DND-41 (cell line): Measurements from ENCODE around the gene CHRDL2.

Experiments
- ATAC-seq: fragments of 200-7000 bp; cut with Tn5 transposase; 3 replicates; pipeline ENCODE4 v1.9.1; 2021; ENCODE audit warnings: low read depth; ENCODE audit not compliant: insufficient read depth
- DNase-seq: peaks from one replicate; pipeline ENCODE4 v3.0.0-alpha.2; 2020
- H2AFZ ChIP-seq: 2 replicates; pipeline ENCODE4 v1.6.0; 2012; ENCODE audit warnings: low read depth, low read length
- H3K27ac ChIP-seq: 2 replicates; pipeline ENCODE4 v1.5.1; 2012; ENCODE audit warnings: low read length, inconsistent platforms
- H3K27me3 ChIP-seq: fragments of 200-600 bp; sonication (generic); 2 replicates; pipeline ENCODE4 v1.6.0; 2012; ENCODE audit warnings: low read length, mild to moderate bottlenecking, inconsistent platforms; ENCODE audit not compliant: insufficient read depth, poor library complexity
- H3K36me3 ChIP-seq: 2 replicates; pipeline ENCODE4 v1.5.1; 2012; ENCODE audit warnings: low read length, inconsistent platforms; ENCODE audit not compliant: insufficient read depth
- H3K4me1 ChIP-seq: 2 replicates; pipeline ENCODE4 v1.5.1; 2012; ENCODE audit warnings: mild to moderate bottlenecking, low read length; ENCODE audit not compliant: insufficient read depth
- H3K4me2 ChIP-seq: 2 replicates; pipeline ENCODE4 v1.6.0; 2012; ENCODE audit warnings: mild to moderate bottlenecking, moderate library complexity, low read length, inconsistent platforms; ENCODE audit not compliant: insufficient read depth
- H3K4me3 ChIP-seq, 2 experiments: fragments of 200-600 bp in 1 of 2; shearing (Covaris generic) in 1 of 2; 2 replicates each; pipeline ENCODE4 v1.5.1; 2012 to 2016; ENCODE audit warnings: inconsistent platforms in 2 of 2, low read length in 2 of 2, mild to moderate bottlenecking in 2 of 2, low read depth in 1 of 2, moderate library complexity in 1 of 2
- H3K79me2 ChIP-seq: 2 replicates; pipeline ENCODE4 v1.6.0; 2012; ENCODE audit warnings: low read length, inconsistent platforms; ENCODE audit not compliant: insufficient read depth
- H3K9ac ChIP-seq: 2 replicates; pipeline ENCODE4 v1.6.0; 2012; ENCODE audit warnings: low read depth, mild to moderate bottlenecking, inconsistent platforms, low read length, moderate library complexity
- H3K9me3 ChIP-seq: 2 replicates; pipeline ENCODE4 v1.5.1; 2012; ENCODE audit warnings: low read length, moderate library complexity, mild to moderate bottlenecking, inconsistent platforms; ENCODE audit not compliant: insufficient read depth, severe bottlenecking
- H4K20me1 ChIP-seq: 2 replicates; pipeline ENCODE4 v1.6.0; 2012; ENCODE audit warnings: low read length; ENCODE audit not compliant: insufficient read depth
- EZH2 ChIP-seq: IDR thresholded peaks from 3 replicates; pipeline ENCODE4 v1.6.1; 2012; ENCODE audit warnings: borderline replicate concordance, low read depth, mild to moderate bottlenecking, moderate library complexity, low read length, inconsistent platforms; ENCODE audit not compliant: severe bottlenecking
- TF ChIP-seq, protein P1 (sequence below): IDR thresholded peaks from 2 replicates; pipeline ENCODE4 v1.5.1; 2012; ENCODE audit warnings: borderline replicate concordance, low read length, moderate library complexity, mild to moderate bottlenecking; ENCODE audit not compliant: poor library complexity, severe bottlenecking; ENCODE audit errors: extremely low read depth

The CHRDL2 gene

DNA sequence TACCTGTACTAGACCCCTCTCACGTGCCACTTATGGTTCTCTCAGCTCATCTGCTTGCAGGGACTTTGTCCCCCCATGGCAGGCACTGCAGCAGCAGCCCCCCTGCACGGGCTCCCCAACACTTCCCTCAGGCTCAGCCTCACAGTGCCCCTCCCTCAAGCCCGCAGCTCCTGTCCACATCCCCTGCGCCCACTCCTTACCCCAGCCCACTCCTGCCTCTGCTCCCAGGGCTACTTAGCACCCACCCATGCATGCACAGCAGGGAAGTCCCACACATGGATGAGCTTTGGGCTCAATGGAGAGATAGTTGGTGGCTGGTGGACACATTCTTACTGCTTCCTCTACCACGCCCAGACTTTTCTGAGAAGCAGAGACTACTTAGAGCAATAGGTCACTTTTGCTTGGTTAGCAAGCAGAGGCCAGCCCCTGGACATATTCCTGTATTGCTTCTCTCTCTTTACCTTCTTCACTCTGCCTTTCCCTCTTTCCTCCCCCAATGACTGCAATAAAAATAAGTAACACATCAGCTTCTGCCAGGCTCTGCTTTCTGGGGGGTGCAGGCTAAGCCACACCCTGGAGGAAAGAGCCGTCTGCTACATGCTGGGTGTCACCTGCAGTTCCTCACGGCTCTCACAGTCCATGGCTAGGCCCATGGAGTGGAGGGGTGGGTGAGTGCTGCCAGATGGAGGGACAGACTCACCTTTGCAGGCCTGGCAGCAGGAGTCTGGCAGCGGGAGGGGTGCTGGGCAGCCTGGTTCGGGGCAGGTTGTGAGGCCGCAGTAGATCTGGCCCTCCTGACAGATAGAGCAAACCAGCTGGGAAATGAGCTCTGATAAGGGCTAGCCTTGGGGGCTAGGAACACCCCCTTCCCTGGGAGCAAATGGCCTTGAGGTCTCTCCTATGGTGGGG, 23.4 kb downstream of the CHRDL2 start:
- no peak for ATAC-seq
- H3K27ac ChIP-seq, result no peak overlapping the region
- no peak overlapping the region for H3K4me3 ChIP-seq
- H2AFZ ChIP-seq, result no peak overlapping the region
- H3K27me3 ChIP-seq, result no peaks in the 10 kb centered on the region
- no peak overlapping the region for H3K4me2 ChIP-seq
- DNase-seq, result no peak
- H3K9me3 ChIP-seq, result no peaks in the 10 kb centered on the region
- H3K4me1 ChIP-seq, result no peaks in the 10 kb centered on the region
- no peak for TF ChIP-seq EZH2
- TF ChIP-seq, protein P1, sequence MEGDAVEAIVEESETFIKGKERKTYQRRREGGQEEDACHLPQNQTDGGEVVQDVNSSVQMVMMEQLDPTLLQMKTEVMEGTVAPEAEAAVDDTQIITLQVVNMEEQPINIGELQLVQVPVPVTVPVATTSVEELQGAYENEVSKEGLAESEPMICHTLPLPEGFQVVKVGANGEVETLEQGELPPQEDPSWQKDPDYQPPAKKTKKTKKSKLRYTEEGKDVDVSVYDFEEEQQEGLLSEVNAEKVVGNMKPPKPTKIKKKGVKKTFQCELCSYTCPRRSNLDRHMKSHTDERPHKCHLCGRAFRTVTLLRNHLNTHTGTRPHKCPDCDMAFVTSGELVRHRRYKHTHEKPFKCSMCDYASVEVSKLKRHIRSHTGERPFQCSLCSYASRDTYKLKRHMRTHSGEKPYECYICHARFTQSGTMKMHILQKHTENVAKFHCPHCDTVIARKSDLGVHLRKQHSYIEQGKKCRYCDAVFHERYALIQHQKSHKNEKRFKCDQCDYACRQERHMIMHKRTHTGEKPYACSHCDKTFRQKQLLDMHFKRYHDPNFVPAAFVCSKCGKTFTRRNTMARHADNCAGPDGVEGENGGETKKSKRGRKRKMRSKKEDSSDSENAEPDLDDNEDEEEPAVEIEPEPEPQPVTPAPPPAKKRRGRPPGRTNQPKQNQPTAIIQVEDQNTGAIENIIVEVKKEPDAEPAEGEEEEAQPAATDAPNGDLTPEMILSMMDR, result no peak
- no peak overlapping the region for H3K9ac ChIP-seq
- H3K36me3 ChIP-seq, result no peaks in the 10 kb centered on the region
- H3K79me2 ChIP-seq, result no peaks in the 10 kb centered on the region
- no peaks in the 10 kb centered on the region for H4K20me1 ChIP-seq

DNA sequence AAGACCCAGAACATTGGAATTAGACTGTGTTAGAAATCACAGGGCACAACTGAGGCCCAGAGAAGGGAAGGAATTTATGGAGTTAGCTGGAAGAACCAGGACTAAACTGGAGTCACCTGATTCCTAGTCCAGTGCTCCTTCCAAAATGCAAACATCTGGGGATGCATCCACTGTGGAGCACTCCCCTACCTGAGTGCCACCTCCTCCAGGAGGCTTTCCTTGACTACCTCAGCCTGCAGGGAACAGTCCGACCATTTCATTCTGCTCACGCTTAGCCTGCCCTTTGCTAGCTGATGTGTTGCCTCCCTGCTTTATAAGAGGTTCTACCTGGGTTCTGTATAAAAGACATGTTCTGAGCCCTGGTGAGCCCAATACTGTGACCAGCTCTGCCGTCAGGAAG, 24.0 kb downstream of the CHRDL2 start:
- Histone ChIP-seq H3K4me2 (no peak overlapping the region), H3K4me1 (no peaks in the 10 kb centered on the region), H2AFZ (no peak overlapping the region), H3K27ac (no peak overlapping the region), H3K4me3 (no peak overlapping the region), H3K9me3 (no peaks in the 10 kb centered on the region), H3K36me3 (no peaks in the 10 kb centered on the region), H3K79me2 (no peaks in the 10 kb centered on the region), H4K20me1 (no peaks in the 10 kb centered on the region), H3K9ac (no peak overlapping the region), H3K27me3 (no peaks in the 10 kb centered on the region)
- no peak for ATAC-seq
- no peak for TF ChIP-seq EZH2
- TF ChIP-seq, protein P1, result no peak
- DNase-seq, result no peak

- TF ChIP-seq, protein P1, result no peak
- TF ChIP-seq EZH2, result no peak
Measured at GRCh38 chr11:74703211-74703610, 28.0 kb downstream of the CHRDL2 start.

More at GRCh38 chr11:74703211-74703610, 28.0 kb downstream of the CHRDL2 start:
- no peak overlapping the region for H3K9ac ChIP-seq
- no peak for ATAC-seq
- H3K9me3 ChIP-seq, result no peaks in the 10 kb centered on the region
- no peak for DNase-seq
- no peaks in the 10 kb centered on the region for H3K27me3 ChIP-seq
- no peak overlapping the region for H3K4me2 ChIP-seq
- H3K79me2 ChIP-seq, result no peaks in the 10 kb centered on the region
- H3K4me3 ChIP-seq, result no peak overlapping the region
- no peaks in the 10 kb centered on the region for H3K4me1 ChIP-seq
- H4K20me1 ChIP-seq, result no peaks in the 10 kb centered on the region; the same call in 1 of the 2 replicates
- no peak overlapping the region for H2AFZ ChIP-seq
- H3K36me3 ChIP-seq, result no peaks in the 10 kb centered on the region
- H3K27ac ChIP-seq, result no peak overlapping the region
